Stimulated activated CD8-positive, alpha-beta memory T cell treated with anti-CD3 and anti-CD28 coated beads, Interleukin-15, amount 100 ng/mL, for 1 hour (primary cell): ENCODE data around the gene PHRF1.

Source experiments
- DNase-seq: peaks from one replicate; pipeline ENCODE4 v3.0.0-alpha.2; 2020; ENCODE audit warnings: low read depth

Gene PHRF1

GRCh38 chr11:601573-602245 lies 25.4 kb downstream of the PHRF1 start:
- no peak for DNase-seq

- no peak for DNase-seq
These were observed 26.9 kb downstream of the PHRF1 start for GRCh38 chr11:603154-603553.

- DNase-seq, result no peak
These were observed 29.2 kb downstream of the PHRF1 start for GRCh38 chr11:605286-606129.

- DNase-seq, result no peak
These were observed 30.0 kb downstream of the PHRF1 start for GRCh38 chr11:606245-606644.

DNA sequence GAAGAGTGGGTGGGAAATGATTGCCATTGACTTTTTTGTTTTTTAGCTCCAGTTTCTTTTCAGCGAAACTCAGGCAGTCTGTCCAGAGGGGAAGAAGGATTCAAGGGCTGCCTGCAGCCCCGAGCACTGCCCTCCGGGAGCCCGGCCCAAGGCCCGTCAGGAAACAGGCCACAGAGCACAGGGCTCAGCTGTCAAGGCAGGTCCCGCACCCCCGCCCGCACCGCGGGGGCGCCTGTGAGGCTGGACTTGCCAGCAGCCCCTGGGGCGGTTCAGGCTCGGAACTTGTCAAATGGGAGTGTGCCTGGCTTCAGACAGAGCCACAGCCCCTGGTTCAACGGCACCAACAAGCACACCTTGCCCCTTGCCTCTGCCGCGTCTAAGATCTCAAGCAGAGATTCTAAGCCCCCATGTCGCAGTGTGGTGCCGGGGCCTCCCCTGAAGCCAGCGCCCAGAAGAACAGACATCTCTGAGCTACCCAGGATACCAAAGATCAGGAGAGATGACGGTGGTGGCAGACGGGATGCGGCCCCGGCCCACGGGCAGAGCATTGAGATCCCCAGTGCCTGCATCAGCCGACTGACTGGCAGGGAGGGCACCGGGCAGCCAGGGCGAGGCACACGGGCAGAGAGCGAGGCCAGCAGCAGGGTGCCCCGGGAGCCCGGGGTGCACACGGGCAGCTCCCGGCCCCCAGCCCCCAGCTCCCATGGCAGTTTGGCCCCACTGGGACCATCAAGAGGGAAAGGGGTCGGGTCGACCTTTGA lies 30.9 kb downstream of the PHRF1 start:
- DNase-seq, result no peak

DNA sequence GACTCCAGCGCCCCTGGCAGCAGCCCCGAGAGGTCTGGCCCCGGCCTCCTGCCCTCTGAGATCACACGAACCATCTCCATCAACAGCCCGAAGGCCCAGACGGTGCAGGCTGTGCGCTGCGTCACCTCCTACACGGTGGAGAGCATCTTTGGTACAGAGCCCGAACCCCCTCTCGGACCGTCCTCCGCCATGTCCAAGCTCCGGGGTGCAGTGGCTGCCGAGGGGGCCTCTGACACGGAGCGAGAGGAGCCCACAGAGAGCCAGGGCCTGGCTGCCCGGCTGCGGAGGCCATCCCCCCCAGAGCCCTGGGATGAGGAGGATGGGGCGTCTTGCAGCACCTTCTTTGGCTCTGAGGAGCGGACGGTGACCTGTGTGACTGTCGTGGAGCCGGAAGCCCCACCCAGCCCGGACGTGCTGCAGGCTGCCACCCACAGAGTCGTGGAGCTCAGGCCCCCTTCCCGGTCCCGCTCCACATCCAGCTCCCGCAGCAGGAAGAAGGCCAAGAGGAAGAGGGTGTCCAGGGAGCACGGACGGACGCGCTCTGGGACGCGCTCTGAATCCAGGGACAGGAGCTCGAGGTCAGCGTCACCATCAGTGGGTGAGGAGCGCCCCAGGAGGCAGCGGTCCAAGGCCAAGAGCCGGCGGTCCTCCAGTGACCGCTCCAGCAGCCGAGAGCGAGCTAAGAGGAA lies 31.8 kb downstream of the PHRF1 start:
- DNase-seq, result no peak

- no peak for DNase-seq
These were observed 32.6 kb downstream of the PHRF1 start for GRCh38 chr11:608791-609251.

DNA sequence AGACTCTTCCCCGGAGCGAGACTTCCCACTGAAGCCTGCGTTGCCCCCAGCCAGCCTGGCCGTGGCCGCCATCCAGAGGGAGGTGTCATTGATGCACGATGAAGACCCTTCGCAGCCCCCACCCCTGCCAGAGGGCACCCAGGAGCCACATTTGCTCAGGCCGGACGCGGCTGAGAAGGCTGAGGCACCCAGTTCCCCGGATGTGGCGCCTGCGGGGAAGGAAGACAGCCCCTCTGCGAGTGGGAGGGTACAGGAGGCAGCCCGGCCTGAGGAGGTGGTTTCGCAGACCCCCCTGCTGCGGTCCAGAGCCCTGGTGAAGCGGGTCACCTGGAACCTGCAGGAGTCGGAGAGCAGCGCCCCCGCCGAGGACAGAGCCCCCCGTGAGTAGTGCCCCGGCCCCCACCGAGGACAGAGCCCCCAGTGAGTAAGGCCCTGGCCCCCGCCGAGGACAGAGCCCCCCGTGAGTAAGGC lies 33.1 kb downstream of the PHRF1 start:
- no peak for DNase-seq

- no peak for DNase-seq
These were observed 34.0 kb downstream of the PHRF1 start for GRCh38 chr11:610146-610801.

DNA sequence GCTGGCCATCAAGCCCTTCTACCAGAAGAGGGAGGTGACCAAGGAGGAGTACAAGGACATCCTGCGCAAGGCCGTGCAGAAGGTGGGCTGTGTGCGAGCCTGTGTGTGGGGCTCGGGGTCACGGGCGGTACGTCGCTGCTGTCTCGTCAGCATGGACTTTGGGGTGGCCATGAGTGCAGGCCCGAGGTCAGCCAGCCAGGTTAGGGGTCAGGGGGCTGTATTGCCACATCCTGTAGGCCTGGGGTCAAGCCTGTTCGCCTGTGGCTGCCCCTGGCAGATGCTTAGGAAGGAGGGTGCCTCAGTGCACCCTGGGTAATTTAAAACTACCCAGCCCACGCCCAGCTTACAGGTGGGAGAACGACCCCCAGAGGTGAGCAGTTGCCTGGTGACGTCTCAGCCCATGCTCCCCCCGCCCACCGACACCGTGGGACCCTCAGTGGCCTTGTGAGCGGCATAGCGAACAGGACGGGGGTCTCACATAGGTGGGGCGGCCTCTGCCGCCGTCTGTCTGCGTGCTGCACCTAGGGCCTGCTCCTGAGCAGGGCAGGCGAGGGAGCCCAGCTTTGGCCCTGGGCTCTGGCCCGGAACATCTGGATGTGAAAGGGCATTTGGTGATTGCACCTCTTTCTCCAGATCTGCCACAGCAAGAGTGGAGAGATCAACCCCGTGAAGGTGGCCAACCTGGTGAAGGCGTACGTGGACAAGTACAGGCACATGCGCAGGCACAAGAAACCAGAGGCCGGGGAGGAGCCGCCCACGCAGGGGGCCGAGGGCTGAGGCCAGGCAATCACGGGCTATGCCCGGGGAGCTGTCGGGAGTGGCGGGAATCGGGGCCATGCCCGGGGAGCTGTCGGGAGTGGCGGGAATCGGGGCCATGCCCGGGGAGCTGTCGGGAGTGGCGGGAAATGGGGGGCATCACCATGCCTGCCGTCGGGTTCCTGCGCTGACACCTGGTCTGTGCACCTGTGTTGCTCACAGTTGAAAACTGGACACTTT lies 35.0 kb downstream of the PHRF1 start:
- no peak for DNase-seq

GRCh38 chr11:612201-612960 lies 36.1 kb downstream of the PHRF1 start:
- DNase-seq, result no peak

GRCh38 chr11:612961-613300 lies 36.7 kb downstream of the PHRF1 start:
- DNase-seq, result no peak

GRCh38 chr11:613369-613968 lies 37.2 kb downstream of the PHRF1 start:
- DNase-seq, result peak; percentile 62

GRCh38 chr11:614021-614622 lies 37.9 kb downstream of the PHRF1 start:
- no peak for DNase-seq

GRCh38 chr11:614623-615503 lies 38.6 kb downstream of the PHRF1 start:
- no peak for DNase-seq

DNA sequence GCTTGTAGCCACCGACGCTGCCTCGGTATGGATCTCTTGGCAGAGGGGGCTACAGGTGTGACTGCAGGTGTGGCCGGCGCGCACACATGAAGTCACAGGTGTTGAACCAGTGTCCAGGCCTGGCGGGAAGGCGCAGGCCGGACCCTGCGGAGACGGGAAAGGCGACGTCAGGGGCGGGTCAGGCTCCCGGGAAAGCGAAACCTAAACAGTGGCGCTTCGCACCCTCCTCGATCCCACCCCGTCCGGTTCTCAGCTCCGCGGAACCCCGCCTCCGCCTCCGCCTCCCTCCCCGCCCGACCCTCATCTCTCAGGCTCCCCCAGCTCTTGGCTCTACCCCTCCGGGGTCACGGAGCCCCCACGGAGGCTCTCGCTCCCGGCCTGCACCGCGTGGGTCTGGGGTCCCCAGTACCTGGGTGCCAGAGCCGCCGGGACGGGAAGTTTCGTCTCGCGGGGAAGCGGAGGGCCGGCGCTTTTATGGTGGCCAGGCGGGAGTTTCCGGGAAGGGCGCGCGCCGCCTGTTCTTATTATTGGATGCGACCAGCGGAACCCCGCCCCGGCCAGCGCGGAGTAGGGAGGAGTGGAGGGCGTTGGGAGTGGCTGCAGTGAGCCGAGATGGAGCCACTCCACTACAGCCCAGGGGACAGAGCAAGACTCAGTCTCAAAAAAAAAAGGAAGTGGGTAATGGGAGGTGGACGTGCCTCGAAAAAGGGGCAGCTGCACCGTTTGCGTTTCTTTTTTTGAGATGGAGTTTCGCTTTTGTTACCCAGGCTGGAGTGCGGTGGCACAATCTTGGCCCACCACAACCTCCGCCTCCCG lies 39.4 kb downstream of the PHRF1 start, which contains the start of gene IRF7:
Gene IRF7, minus strand, starts transcription at position 447 of the 816 bp plus-strand sequence. CDS start 586 bp downstream, outside the sequence.
- DNase-seq, result peak; percentile 78
